Hepatocyte (in vitro differentiated cells): ENCODE data around the gene APRT. TPM values are rescaled to one million over a fixed set of nuclear protein-coding genes. Genes with fewer than 3 reads are reported as not detected.

Source experiments
- DNase-seq: peaks from one replicate; pipeline ENCODE4 v3.0.0-alpha.2; 2016; ENCODE audit warnings: low spot score
- H2AFZ ChIP-seq: fragments of 200-600 bp; sonication (generic); 2 replicates; pipeline ENCODE4 v1.6.0; 2016; ENCODE audit warnings: antibody characterized with exemption, mild to moderate bottlenecking
- H3K27ac ChIP-seq: fragments of 200-600 bp; sonication (generic); 2 replicates; pipeline ENCODE4 v1.5.1; 2016; ENCODE audit warnings: mild to moderate bottlenecking
- H3K27me3 ChIP-seq: fragments of 200-600 bp; sonication (generic); 2 replicates; pipeline ENCODE4 v1.6.1; 2016
- H3K36me3 ChIP-seq: fragments of 200-600 bp; sonication (generic); replicated peaks from 2 replicates; pipeline ENCODE4 v1.5.1; 2016; ENCODE audit warnings: low read depth; ENCODE audit not compliant: insufficient read depth
- H3K4me1 ChIP-seq: fragments of 200-600 bp; sonication (generic); 2 replicates; pipeline ENCODE4 v1.5.1; 2016; ENCODE audit warnings: mild to moderate bottlenecking, moderate library complexity; ENCODE audit not compliant: insufficient read depth
- H3K4me2 ChIP-seq: fragments of 200-600 bp; sonication (generic); 2 replicates; pipeline ENCODE4 v1.6.0; 2016
- H3K4me3 ChIP-seq: fragments of 200-600 bp; sonication (generic); 2 replicates; pipeline ENCODE4 v1.5.1; 2016; ENCODE audit warnings: mild to moderate bottlenecking
- H3K79me2 ChIP-seq: fragments of 200-600 bp; sonication (generic); 2 replicates; pipeline ENCODE4 v1.6.0; 2017; ENCODE audit warnings: mild to moderate bottlenecking
- H3K9me2 ChIP-seq: fragments of 200-600 bp; sonication (generic); replicated peaks from 2 replicates; pipeline ENCODE4 v1.6.0; 2017; ENCODE audit warnings: mild to moderate bottlenecking; ENCODE audit not compliant: insufficient read depth
- H3K9me3 ChIP-seq: fragments of 200-600 bp; sonication (generic); 2 replicates; pipeline ENCODE4 v1.5.1; 2016; ENCODE audit warnings: low read depth, mild to moderate bottlenecking
- H4K20me1 ChIP-seq: fragments of 200-600 bp; sonication (generic); 2 replicates; pipeline ENCODE4 v1.6.0; 2016; ENCODE audit warnings: mild to moderate bottlenecking; ENCODE audit not compliant: insufficient read depth, poor library complexity, severe bottlenecking
- EZH2 ChIP-seq: fragments of 200-600 bp; sonication (generic); IDR thresholded peaks from 2 replicates; pipeline ENCODE4 v1.6.1; 2016; ENCODE audit warnings: antibody characterized with exemption, mild to moderate bottlenecking, borderline replicate concordance
- EZH2phosphoT487 ChIP-seq: fragments of 200-600 bp; sonication (generic); IDR thresholded peaks from one replicate; pipeline ENCODE4 v1.6.1; 2018; ENCODE audit warnings: antibody characterized with exemption, mild to moderate bottlenecking, low read depth, moderate library complexity; ENCODE audit not compliant: unreplicated experiment, severe bottlenecking
- WGBS: methylation state at CpG from one replicate; pipeline ENCODE4 v1.1.6; 2016; ENCODE audit warnings: low lambda C conversion rate; ENCODE audit errors: missing lambda C conversion rate; 5-methylcytosine and 5-hydroxymethylcytosine counted together
- polyA plus RNA-seq: library from polyadenylated mRNA; unstranded; fragments of >200 nt; fragmentation: Nextera tagmentation; extraction: Ambion mirVana; gene quantifications from 2 replicates; pipeline ENCODE4 v1.2.1, GENCODE V29; 2016
- total RNA-seq: library from RNA; depleted of rRNA; stranded (reverse); fragments of >200 nt; gene quantifications from 2 replicates; pipeline ENCODE4 v1.2.3, GENCODE V29; 2014
- TF ChIP-seq, protein P1 (sequence below): fragments of 200-600 bp; sonication (generic); IDR thresholded peaks from 2 replicates; pipeline ENCODE4 v1.5.1; 2016; ENCODE audit warnings: antibody characterized with exemption, mild to moderate bottlenecking; ENCODE audit not compliant: poor library complexity

APRT gene
- total and polyA plus RNA-seq, 2 experiments from 2014 or later = 101 to 237 TPM

DNA sequence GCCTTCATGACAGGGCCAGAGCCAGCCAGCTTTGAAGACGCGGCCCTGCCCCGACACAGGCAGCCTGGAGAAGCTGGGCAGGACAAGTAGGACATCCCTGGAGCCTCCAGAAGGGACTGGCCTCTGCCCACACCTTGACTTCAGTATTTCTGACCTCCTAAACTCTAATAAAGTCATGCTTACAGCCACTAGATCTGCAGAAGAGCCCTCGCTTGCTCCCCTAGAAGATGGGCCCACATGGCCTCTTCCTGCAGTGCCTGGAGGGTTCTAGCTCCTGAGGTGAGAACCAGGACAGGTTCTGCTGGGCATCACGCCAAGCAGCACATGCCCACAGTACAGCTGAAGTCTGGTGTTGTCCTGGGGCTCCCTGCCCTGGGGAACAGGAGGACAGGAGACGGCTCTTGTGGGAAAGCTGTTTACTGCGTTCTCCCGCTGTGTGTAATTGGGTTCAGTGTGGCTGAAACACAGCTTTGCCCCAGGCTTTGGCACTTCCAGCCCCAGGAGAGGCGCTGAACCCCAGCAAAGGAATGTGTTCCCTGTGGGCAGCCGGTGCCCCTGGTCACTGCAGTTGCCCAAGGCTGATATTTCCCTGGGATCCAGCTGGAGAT, 2.6 kb downstream of the APRT start:
- H3K27ac ChIP-seq = no peak overlapping the region
- no peaks in the 10 kb centered on the region for H3K36me3 ChIP-seq
- no peak overlapping the region for H2AFZ ChIP-seq
- H3K79me2 ChIP-seq = peaks cover 25% of the 10 kb centered on the region
- TF ChIP-seq, protein P1, sequence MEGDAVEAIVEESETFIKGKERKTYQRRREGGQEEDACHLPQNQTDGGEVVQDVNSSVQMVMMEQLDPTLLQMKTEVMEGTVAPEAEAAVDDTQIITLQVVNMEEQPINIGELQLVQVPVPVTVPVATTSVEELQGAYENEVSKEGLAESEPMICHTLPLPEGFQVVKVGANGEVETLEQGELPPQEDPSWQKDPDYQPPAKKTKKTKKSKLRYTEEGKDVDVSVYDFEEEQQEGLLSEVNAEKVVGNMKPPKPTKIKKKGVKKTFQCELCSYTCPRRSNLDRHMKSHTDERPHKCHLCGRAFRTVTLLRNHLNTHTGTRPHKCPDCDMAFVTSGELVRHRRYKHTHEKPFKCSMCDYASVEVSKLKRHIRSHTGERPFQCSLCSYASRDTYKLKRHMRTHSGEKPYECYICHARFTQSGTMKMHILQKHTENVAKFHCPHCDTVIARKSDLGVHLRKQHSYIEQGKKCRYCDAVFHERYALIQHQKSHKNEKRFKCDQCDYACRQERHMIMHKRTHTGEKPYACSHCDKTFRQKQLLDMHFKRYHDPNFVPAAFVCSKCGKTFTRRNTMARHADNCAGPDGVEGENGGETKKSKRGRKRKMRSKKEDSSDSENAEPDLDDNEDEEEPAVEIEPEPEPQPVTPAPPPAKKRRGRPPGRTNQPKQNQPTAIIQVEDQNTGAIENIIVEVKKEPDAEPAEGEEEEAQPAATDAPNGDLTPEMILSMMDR = no peak
- TF ChIP-seq EZH2 (no peak), EZH2phosphoT487 (no peak)
- 86% methylated on average over 10 of the region's 10 CpGs for WGBS
- no peak for DNase-seq
- H3K9me2 ChIP-seq = no peaks in the 10 kb centered on the region
- H3K4me3 ChIP-seq = no peak overlapping the region
- no peaks in the 10 kb centered on the region for H3K27me3 ChIP-seq
- H4K20me1 ChIP-seq = peaks cover 6% of the 10 kb centered on the region
- H3K4me1 ChIP-seq = peaks cover 26% of the 10 kb centered on the region
- no peaks in the 10 kb centered on the region for H3K9me3 ChIP-seq
- H3K4me2 ChIP-seq = no peak overlapping the region

DNA sequence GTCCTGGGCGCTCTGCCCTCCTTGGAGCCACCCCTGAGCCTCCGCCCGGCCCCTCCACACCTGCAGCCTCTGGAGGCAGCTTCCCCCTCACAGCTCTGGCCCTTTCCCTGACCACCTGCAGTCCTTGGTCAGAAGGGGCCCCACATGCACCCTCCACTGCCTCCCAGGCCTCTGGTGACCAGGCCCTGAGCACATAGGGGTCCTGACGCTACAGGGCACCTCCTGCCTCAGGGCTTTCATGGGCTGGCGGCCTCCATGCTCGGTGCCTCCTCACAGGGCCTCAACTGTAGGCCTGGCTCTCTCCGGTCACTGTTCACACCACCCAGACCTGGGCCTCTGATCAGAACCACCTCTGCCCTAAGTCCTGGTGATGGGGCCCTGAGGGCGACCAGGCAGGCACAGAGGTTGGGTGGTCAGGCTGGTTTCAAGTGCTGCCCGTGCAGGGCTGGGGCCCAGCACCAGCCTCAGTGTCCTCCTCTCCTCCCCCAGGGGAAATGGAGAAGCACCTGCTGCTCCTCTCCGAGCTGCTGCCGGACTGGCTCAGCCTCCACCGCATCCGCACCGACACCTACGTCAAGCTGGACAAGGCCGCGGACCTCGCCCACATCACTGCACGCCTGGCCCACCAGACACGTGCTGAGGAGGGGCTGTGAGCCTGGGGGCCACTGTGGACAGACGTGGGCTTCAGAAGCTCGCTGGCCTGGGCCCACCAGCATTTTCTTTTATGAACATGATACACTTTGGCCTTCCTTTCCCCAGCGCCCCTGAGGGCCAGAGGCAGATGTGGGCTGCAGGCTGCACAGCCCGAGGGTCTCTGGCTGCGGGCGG, 3.9 kb downstream of the APRT start:
- Histone ChIP-seq H3K27ac (no peak overlapping the region), H3K36me3 (no peaks in the 10 kb centered on the region), H3K9me3 (no peaks in the 10 kb centered on the region), H3K4me1 (peaks cover 24% of the 10 kb centered on the region), H3K4me3 (no peak overlapping the region), H3K4me2 (no peak overlapping the region), H3K27me3 (no peaks in the 10 kb centered on the region), H2AFZ (no peak overlapping the region), H3K9me2 (no peaks in the 10 kb centered on the region), H4K20me1 (peaks cover 6% of the 10 kb centered on the region), H3K79me2 (peaks cover 29% of the 10 kb centered on the region)
- TF ChIP-seq, protein P1 = no peak
- TF ChIP-seq EZH2phosphoT487 = no peak
- TF ChIP-seq EZH2 = no peak
- WGBS = 92% methylated on average over 26 of the region's 26 CpGs
- no peak for DNase-seq

DNA sequence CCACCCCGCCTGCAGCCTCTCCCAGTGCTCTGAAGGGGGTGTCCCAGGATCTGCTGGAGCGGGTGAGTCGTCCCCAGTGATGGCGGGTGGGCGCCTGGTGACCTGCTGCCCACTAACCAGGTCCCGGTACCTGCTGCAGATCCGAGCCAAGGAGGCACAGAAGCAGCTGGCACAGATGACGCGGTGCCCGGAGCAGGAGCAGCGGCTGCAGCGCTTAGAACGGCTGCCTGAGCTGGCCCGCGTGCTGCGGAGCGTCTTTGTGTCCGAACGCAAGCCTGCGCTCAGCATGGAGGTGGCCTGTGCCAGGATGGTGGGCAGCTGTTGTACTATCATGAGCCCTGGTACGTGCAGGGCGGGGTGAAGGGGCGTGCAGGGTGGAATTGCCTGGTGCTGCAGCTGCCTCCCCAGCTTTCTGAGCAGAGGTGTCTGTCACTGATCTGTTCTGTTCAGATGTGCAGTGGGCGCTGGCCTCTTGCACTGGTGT, 4.5 kb downstream of the APRT start:
- TF ChIP-seq EZH2phosphoT487 (no peak), EZH2 (no peak)
- TF ChIP-seq, protein P1 = no peak
- no peak overlapping the region for H3K27ac ChIP-seq
- H3K9me2 ChIP-seq = no peaks in the 10 kb centered on the region
- peaks cover 22% of the 10 kb centered on the region for H3K4me1 ChIP-seq
- H3K27me3 ChIP-seq = no peaks in the 10 kb centered on the region
- H2AFZ ChIP-seq = no peak overlapping the region
- H4K20me1 ChIP-seq = peaks cover 6% of the 10 kb centered on the region
- WGBS = 96% methylated on average over 24 of the region's 24 CpGs
- no peaks in the 10 kb centered on the region for H3K36me3 ChIP-seq
- H3K4me3 ChIP-seq = no peak overlapping the region
- no peak for DNase-seq
- H3K79me2 ChIP-seq = peaks cover 29% of the 10 kb centered on the region
- H3K9me3 ChIP-seq = no peaks in the 10 kb centered on the region
- no peak overlapping the region for H3K4me2 ChIP-seq
